WTC11 (cell line): ENCODE data around the gene KCNIP1. TPM values are rescaled to one million over a fixed set of nuclear protein-coding genes. Genes with fewer than 3 reads are reported as not detected.

Experiments
- ATAC-seq: fragments of 200-7000 bp; cut with Tn5 transposase; 2 replicates; pipeline ENCODE4 v1.10.0; 2021; ENCODE audit warnings: mild to moderate bottlenecking, moderate library complexity
- CTCF ChIA-PET: fragments of 300-600 bp; sonication (Branson Sonifier 250); formaldehyde crosslinking; loops from one replicate; lab custom pipeline; 2021; ENCODE audit warnings: antibody characterized with exemption; lab: Charles Lee
- POLR2A ChIA-PET: fragments of 350-600 bp; sonication (Branson Sonifier 250); formaldehyde crosslinking; loops from one replicate; lab custom pipeline; 2021; ENCODE audit warnings: antibody characterized with exemption; lab: Charles Lee
- DNase-seq: peaks from one replicate; pipeline ENCODE4 v3.0.0; 2021; ENCODE audit warnings: low spot score
- H3K27ac Mint-ChIP-seq: 2 replicates; pipeline ENCODE4 v1.8.0; 2021; ENCODE audit warnings: mixed read lengths
- H3K27me3 Mint-ChIP-seq: 2 replicates; pipeline ENCODE4 v1.8.0; 2021; ENCODE audit warnings: low read depth, mild to moderate bottlenecking, moderate library complexity, mixed read lengths
- H3K36me3 Mint-ChIP-seq: 2 replicates; pipeline ENCODE4 v1.8.0; 2021; ENCODE audit warnings: mixed read lengths
- H3K4me1 Mint-ChIP-seq: 2 replicates; pipeline ENCODE4 v1.8.0; 2022; ENCODE audit warnings: mixed read lengths
- H3K4me3 Mint-ChIP-seq: 2 replicates; pipeline ENCODE4 v1.8.0; 2021; ENCODE audit warnings: mild to moderate bottlenecking, moderate library complexity, mixed read lengths
- H3K9me3 Mint-ChIP-seq: 2 replicates; pipeline ENCODE4 v1.8.0; 2021; ENCODE audit warnings: mixed read lengths
- AFF4 ChIP-seq: sonication (generic); formaldehyde crosslinking; IDR thresholded peaks from 2 replicates; pipeline ENCODE4 v1.8.1; 2023; ENCODE audit warnings: mild to moderate bottlenecking, missing genetic modification reagents, borderline replicate concordance
- CREB1 ChIP-seq: sonication (generic); formaldehyde crosslinking; IDR thresholded peaks from 2 replicates; pipeline ENCODE4 v1.8.0; 2023; ENCODE audit warnings: mild to moderate bottlenecking, missing genetic modification reagents
- ELF4 ChIP-seq: sonication (generic); formaldehyde crosslinking; IDR thresholded peaks from 2 replicates; pipeline ENCODE4 v1.8.1; 2022; ENCODE audit warnings: low read depth, mild to moderate bottlenecking, moderate library complexity, missing genetic modification reagents
- ESRRA ChIP-seq: sonication (generic); formaldehyde crosslinking; IDR thresholded peaks from 2 replicates; pipeline ENCODE4 v1.8.1; 2022; ENCODE audit warnings: mild to moderate bottlenecking, missing genetic modification reagents, borderline replicate concordance
- FOXK1 ChIP-seq: sonication (generic); formaldehyde crosslinking; IDR thresholded peaks from 2 replicates; pipeline ENCODE4 v1.8.0; 2022; ENCODE audit warnings: mild to moderate bottlenecking, moderate library complexity, missing genetic modification reagents
- GRHL2 ChIP-seq: fragments of 250-450 bp; sonication (Bioruptor Pico); IDR thresholded peaks from 2 replicates; pipeline ENCODE4 v1.8.0; 2022; ENCODE audit warnings: mild to moderate bottlenecking, moderate library complexity; ENCODE audit not compliant: insufficient replicate concordance, severe bottlenecking
- MXD4 ChIP-seq: fragments of 250-450 bp; sonication (Bioruptor Pico); IDR thresholded peaks from 2 replicates; pipeline ENCODE4 v1.8.0; 2021; ENCODE audit warnings: mild to moderate bottlenecking, moderate library complexity, borderline replicate concordance
- NFATC4 ChIP-seq: fragments of 250-450 bp; sonication (Bioruptor Pico); IDR thresholded peaks from 2 replicates; pipeline ENCODE4 v1.9.0; 2021; ENCODE audit warnings: mild to moderate bottlenecking
- NR1H2 ChIP-seq: sonication (generic); formaldehyde crosslinking; IDR thresholded peaks from 2 replicates; pipeline ENCODE4 v1.9.0; 2021; ENCODE audit warnings: mild to moderate bottlenecking, moderate library complexity, missing genetic modification reagents
- NR2C2 ChIP-seq: sonication (generic); formaldehyde crosslinking; IDR thresholded peaks from 2 replicates; pipeline ENCODE4 v1.8.0; 2022; ENCODE audit warnings: mild to moderate bottlenecking, missing genetic modification reagents
- RORB ChIP-seq: fragments of 250-450 bp; sonication (Bioruptor Pico); IDR thresholded peaks from 2 replicates; pipeline ENCODE4 v1.9.0; 2021; ENCODE audit warnings: mild to moderate bottlenecking
- ZNF138 ChIP-seq: sonication (generic); formaldehyde crosslinking; conservative IDR thresholded peaks from 2 replicates; pipeline ENCODE4 v1.8.1; 2022; ENCODE audit warnings: mild to moderate bottlenecking, moderate library complexity, missing genetic modification reagents
- ZNF416 ChIP-seq: fragments of 250-450 bp; sonication (Bioruptor Pico); IDR thresholded peaks from 2 replicates; pipeline ENCODE4 v1.9.0; 2021; ENCODE audit warnings: mild to moderate bottlenecking, inconsistent platforms
- ZNF532 ChIP-seq: fragments of 250-450 bp; sonication (Bioruptor Pico); IDR thresholded peaks from 2 replicates; pipeline ENCODE4 v1.9.0; 2021; ENCODE audit warnings: mild to moderate bottlenecking, borderline replicate concordance
- ZNF671 ChIP-seq: fragments of 250-450 bp; sonication (Bioruptor Pico); IDR thresholded peaks from 2 replicates; pipeline ENCODE4 v1.8.0; 2021; ENCODE audit warnings: mild to moderate bottlenecking
- total RNA-seq: library from RNA; stranded (reverse); gene quantifications from 3 replicates; pipeline ENCODE4 v1.2.3, GENCODE V29; 2021
- TF ChIP-seq, protein P1 (sequence below): sonication (generic); formaldehyde crosslinking; IDR thresholded peaks from 2 replicates; pipeline ENCODE4 v1.8.1; 2023; ENCODE audit warnings: mild to moderate bottlenecking, missing genetic modification reagents
- TF ChIP-seq, protein P2 (sequence below): sonication (generic); formaldehyde crosslinking; IDR thresholded peaks from 2 replicates; pipeline ENCODE4 v1.8.1; 2022; ENCODE audit warnings: missing genetic modification reagents, borderline replicate concordance
- TF ChIP-seq, protein P3 (sequence below): fragments of 250-450 bp; sonication (Bioruptor Pico); IDR thresholded peaks from 2 replicates; pipeline ENCODE4 v1.9.0; 2021; ENCODE audit warnings: moderate library complexity, mild to moderate bottlenecking, inconsistent platforms, borderline replicate concordance

KCNIP1 gene
- total RNA-seq, 1 experiment from 2014 or later, result 0.59 TPM

DNA sequence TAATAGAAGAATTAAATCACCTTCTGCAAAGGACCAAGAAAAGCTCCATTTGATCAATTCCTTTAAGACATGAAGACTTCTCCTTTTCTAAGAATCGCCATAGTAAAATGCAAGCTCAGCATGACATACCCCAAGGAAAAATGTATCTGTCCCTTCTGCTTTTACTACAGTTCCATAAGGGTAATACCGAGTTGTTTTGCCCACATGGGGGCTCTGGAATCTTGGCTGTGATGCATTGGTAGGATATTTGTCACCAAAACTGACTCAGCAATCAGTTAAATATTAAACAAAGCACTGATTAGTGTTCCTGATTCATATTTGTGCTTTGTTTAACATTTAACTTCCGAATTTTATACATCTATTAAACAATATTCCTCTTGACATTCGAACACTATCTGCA, 24.3 kb upstream of the KCNIP1 start:
- Mint-ChIP-seq H3K4me1 (peaks cover 10% of the 10 kb centered on the region), H3K36me3 (0 out of 2 replicates have a peak, but pooled peaks cover 2% of the 10 kb centered on the region), H3K27ac (no peak overlapping the region), H3K9me3 (peaks cover 2% of the 10 kb centered on the region; the same call in 1 of the 2 replicates), H3K4me3 (no peak overlapping the region)
- no peak for ATAC-seq
- no peak for DNase-seq
- CTCF ChIA-PET, result no interaction called here
- no peak for TF ChIP-seq ZNF671
- TF ChIP-seq, all 79 proteins: peak for 0
- H3K27me3 Mint-ChIP-seq, result no peaks in the 10 kb centered on the region
- POLR2A ChIA-PET, result no interaction called here

DNA sequence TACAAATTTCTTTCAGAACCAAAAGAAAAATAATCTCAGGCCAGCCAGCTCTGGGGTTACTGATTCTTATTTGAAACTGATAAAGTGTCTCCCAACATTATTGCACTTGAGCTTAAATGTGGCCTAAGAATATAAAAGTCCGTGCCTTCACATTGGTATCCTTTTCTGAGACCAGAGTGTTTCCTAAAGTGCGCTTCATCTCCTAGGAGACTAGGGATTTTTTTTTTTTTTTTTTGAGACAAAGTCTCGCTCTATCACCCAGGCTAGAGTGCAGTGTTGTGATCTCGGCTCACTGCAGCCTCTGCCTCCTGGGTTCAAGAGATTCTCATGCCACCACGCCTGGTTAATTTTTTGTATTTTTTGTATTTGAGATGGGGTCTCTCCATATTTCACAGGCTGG, 23.6 kb upstream of the KCNIP1 start:
- Mint-ChIP-seq H3K4me1 (peaks cover 9% of the 10 kb centered on the region), H3K4me3 (no peak overlapping the region), H3K27ac (no peak overlapping the region), H3K9me3 (no peaks in the 10 kb centered on the region), H3K36me3 (no peaks in the 10 kb centered on the region), H3K27me3 (no peaks in the 10 kb centered on the region)
- ChIA-PET CTCF (interaction anchor here (0.7 kb wide), 1 partner anchor 954 kb away, joined by 3 read pairs; no protein-coding TSS in a partner anchor), POLR2A (no interaction called here)
- no peak for TF ChIP-seq FOXK1 (CRISPR knock-in tag)
- no peak for TF ChIP-seq ZNF138 (CRISPR knock-in tag)
- TF ChIP-seq NR2C2 (CRISPR knock-in tag), result no peak
- TF ChIP-seq NFATC4, result no peak
- no peak for TF ChIP-seq ELF4 (CRISPR knock-in tag)
- no peak for ATAC-seq
- DNase-seq, result no peak

DNA sequence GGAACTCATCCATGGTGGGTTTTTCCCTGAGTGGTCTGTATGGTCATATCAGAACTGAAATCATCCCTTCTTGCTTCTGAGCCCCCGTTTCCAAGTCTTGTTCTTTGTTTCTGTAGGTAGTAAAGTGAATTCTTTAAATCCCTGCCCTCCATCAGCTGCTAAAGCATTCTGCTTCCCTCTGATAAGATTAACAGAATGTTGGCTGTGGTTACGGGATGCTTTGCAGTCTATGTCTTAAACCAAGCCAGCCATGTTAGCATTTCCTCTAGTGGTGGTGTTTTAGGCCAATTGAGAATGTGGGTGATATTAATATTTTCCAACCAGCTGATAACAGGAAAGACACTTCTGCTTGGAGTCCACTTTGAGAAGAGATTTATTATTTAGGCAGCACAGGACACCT, 22.0 kb upstream of the KCNIP1 start:
- ATAC-seq (no peak), DNase-seq (no peak)
- ChIA-PET POLR2A (no interaction called here), CTCF (no interaction called here)
- H3K4me3 Mint-ChIP-seq, result no peak overlapping the region
- H3K27ac Mint-ChIP-seq, result no peak overlapping the region
- no peaks in the 10 kb centered on the region for H3K9me3 Mint-ChIP-seq
- peaks cover 7% of the 10 kb centered on the region; the same call in 1 of the 2 replicates for H3K4me1 Mint-ChIP-seq
- no peaks in the 10 kb centered on the region for H3K36me3 Mint-ChIP-seq
- H3K27me3 Mint-ChIP-seq, result no peaks in the 10 kb centered on the region
- TF ChIP-seq AFF4 (CRISPR knock-in tag) (no peak), RORB (CRISPR knock-in tag) (no peak), MXD4 (CRISPR knock-in tag) (no peak), ZNF532 (no peak), GRHL2 (CRISPR knock-in tag) (no peak), NR1H2 (no peak), CREB1 (CRISPR knock-in tag) (no peak), ZNF416 (CRISPR knock-in tag) (no peak), ESRRA (CRISPR knock-in tag) (no peak)
- TF ChIP-seq, protein P1, sequence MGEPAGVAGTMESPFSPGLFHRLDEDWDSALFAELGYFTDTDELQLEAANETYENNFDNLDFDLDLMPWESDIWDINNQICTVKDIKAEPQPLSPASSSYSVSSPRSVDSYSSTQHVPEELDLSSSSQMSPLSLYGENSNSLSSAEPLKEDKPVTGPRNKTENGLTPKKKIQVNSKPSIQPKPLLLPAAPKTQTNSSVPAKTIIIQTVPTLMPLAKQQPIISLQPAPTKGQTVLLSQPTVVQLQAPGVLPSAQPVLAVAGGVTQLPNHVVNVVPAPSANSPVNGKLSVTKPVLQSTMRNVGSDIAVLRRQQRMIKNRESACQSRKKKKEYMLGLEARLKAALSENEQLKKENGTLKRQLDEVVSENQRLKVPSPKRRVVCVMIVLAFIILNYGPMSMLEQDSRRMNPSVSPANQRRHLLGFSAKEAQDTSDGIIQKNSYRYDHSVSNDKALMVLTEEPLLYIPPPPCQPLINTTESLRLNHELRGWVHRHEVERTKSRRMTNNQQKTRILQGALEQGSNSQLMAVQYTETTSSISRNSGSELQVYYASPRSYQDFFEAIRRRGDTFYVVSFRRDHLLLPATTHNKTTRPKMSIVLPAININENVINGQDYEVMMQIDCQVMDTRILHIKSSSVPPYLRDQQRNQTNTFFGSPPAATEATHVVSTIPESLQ (CRISPR knock-in tag), result no peak
- TF ChIP-seq, protein P2, sequence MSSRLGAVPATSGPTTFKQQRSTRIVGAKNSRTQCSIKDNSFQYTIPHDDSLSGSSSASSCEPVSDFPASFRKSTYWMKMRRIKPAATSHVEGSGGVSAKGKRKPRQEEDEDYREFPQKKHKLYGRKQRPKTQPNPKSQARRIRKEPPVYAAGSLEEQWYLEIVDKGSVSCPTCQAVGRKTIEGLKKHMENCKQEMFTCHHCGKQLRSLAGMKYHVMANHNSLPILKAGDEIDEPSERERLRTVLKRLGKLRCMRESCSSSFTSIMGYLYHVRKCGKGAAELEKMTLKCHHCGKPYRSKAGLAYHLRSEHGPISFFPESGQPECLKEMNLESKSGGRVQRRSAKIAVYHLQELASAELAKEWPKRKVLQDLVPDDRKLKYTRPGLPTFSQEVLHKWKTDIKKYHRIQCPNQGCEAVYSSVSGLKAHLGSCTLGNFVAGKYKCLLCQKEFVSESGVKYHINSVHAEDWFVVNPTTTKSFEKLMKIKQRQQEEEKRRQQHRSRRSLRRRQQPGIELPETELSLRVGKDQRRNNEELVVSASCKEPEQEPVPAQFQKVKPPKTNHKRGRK (CRISPR knock-in tag), result no peak
- TF ChIP-seq, protein P3, sequence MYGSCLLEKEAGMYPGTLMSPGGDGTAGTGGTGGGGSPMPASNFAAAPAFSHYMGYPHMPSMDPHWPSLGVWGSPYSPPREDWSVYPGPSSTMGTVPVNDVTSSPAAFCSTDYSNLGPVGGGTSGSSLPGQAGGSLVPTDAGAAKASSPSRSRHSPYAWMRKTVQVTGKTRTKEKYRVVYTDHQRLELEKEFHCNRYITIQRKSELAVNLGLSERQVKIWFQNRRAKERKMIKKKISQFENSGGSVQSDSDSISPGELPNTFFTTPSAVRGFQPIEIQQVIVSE (CRISPR knock-in tag), result no peak
